ENCODE results near the gene SGMS1.

- TF ChIP-seq CTCF (IDR thresholded peaks at IDR 0.05) (peak in 1 of 3 experiments; percentile 19), POLR2AphosphoS5 (IDR thresholded peaks at IDR 0.05) (peak; percentile 84 to 86), POLR2A (IDR thresholded peaks at IDR 0.05; ENCODE audit: low read depth) (no peak), EP300 (IDR thresholded peaks at IDR 0.05) (no peak)
Observed at GRCh38 chr10:50621968-50622705, 1.6 kb downstream of the SGMS1 start.
